ENCODE results near the gene AKAP10.

- TF ChIP-seq CTCF (IDR thresholded peaks at IDR 0.05) = no peak
- TF ChIP-seq ZFX (IDR thresholded peaks at IDR 0.05; ENCODE audit: borderline replicate concordance) = no peak
Measured at GRCh38 chr17:19943026-19943425, 34.6 kb downstream of the AKAP10 start.

Data from 22Rv1 (cell line).